Psoas muscle (tissue), 8 donors: ENCODE results near the gene TMEM200A. TPM values are rescaled to one million over a fixed set of nuclear protein-coding genes. Genes with fewer than 3 reads are reported as not detected.

Experiments used
- ATAC-seq, 4 donors: fragments of 200-7000 bp; cut with Tn5 transposase; one replicate each; pipeline ENCODE4 v1.9.1; 2020; ENCODE audit warnings: moderate library complexity in 3 of 4, mild to moderate bottlenecking in 2 of 4
- DNase-seq, 2 donors: peaks; one replicate each; pipeline ENCODE4 v3.0.0-alpha.2; 2020
- H3K27ac ChIP-seq: fragments of 200-600 bp; one replicate; pipeline ENCODE4 v1.8.0; 2022
- H3K27me3 ChIP-seq, 3 donors: fragments of 200-600 bp in 1 of 3; one replicate each; pipeline versions ENCODE4 v1.6.1 to v1.8.0; 2013 to 2022; ENCODE audit warnings: low read length in 2 of 3, mild to moderate bottlenecking in 2 of 3, moderate library complexity in 1 of 3; ENCODE audit not compliant: insufficient read depth in 3 of 3
- H3K36me3 ChIP-seq, 2 donors: fragments of 200-600 bp in 1 of 2; one replicate each; pipeline versions ENCODE4 v1.6.1 to v1.8.0; 2013 to 2022; ENCODE audit warnings: low read depth in 1 of 2, mild to moderate bottlenecking in 1 of 2, moderate library complexity in 1 of 2; ENCODE audit not compliant: insufficient read depth in 1 of 2
- H3K4me1 ChIP-seq: fragments of 200-600 bp; one replicate; pipeline ENCODE4 v1.8.0; 2022
- H3K4me3 ChIP-seq: fragments of 200-600 bp; one replicate; pipeline ENCODE4 v1.8.0; 2022; ENCODE audit warnings: mild to moderate bottlenecking
- H3K9me3 ChIP-seq: fragments of 200-600 bp; one replicate; pipeline ENCODE4 v1.8.0; 2022
- WGBS, 3 donors: extraction: QIAGEN DNeasy Blood & Tissue Kit; methylation state at CpG; one replicate each; pipeline versions ENCODE4 v1.1.6 to v1.1.7; 2013; 5-methylcytosine and 5-hydroxymethylcytosine counted together
- intact Hi-C, 2 donors: fragments of 100-400 bp; cut with DNase I; formaldehyde crosslinking; loops; one replicate each; pipeline versions ENCODE4 v1.11.0 to v1.14.2; 2022
- long read RNA-seq, 2 donors: library from polyadenylated mRNA; unstranded; transcript quantifications; one replicate each; pipeline ENCODE4 v2.0.0, GENCODE V29; 2021
- polyA plus RNA-seq, 3 donors: library from polyadenylated mRNA; stranded (reverse); fragments of 200-250 nt; gene quantifications; one replicate each; pipeline ENCODE4 v1.2.3, GENCODE V29; 2013
- total RNA-seq, 4 donors: library from RNA; stranded (reverse); fragmentation: NEBNext Ultra II Directional in 2 of 4; extraction: Animal tissue kit (Norgen Biotek cat#: 25700) in 2 of 4; gene quantifications; one replicate each; pipeline versions ENCODE4 v1.2.1 to v1.2.4, GENCODE V29; 2021 to 2023
- TF ChIP-seq, protein P1 (sequence below): fragments of 200-600 bp; IDR thresholded peaks from one replicate; pipeline ENCODE4 v1.8.0; 2022; ENCODE audit warnings: antibody characterized with exemption
- donor health status: healthy with polysubstance abuse.
- donor health status: DM: no; HTN: no; CAD: no; lungs with moderate emphysema.
- donor health status: Bipolar disorder and iron deficiency.
- donor health status: healthy.
- donor health status: DM: yes; HTN: yes; CAD: no.
- donor health status: DM: no; HTN: no; CAD: no.
- donor health status: DM: no; HTN: no; CAD: no.
- donor health status: DM: yes; HTN: yes; CAD: no.

Gene TMEM200A
- total RNA-seq (under 1 TPM; 0.06 to 0.81 (median 0.21) TPM), polyA plus RNA-seq (under 1 TPM; 0.05 to 0.12 (median 0.11) TPM)
- long read RNA-seq, donor 1, partial matches to known transcripts: 0 of 1 reads
- long read RNA-seq, donor 1, other reads (novel, unspliced or antisense): 0 of 1 reads
- long read RNA-seq, donor 2: 0 reads

DNA sequence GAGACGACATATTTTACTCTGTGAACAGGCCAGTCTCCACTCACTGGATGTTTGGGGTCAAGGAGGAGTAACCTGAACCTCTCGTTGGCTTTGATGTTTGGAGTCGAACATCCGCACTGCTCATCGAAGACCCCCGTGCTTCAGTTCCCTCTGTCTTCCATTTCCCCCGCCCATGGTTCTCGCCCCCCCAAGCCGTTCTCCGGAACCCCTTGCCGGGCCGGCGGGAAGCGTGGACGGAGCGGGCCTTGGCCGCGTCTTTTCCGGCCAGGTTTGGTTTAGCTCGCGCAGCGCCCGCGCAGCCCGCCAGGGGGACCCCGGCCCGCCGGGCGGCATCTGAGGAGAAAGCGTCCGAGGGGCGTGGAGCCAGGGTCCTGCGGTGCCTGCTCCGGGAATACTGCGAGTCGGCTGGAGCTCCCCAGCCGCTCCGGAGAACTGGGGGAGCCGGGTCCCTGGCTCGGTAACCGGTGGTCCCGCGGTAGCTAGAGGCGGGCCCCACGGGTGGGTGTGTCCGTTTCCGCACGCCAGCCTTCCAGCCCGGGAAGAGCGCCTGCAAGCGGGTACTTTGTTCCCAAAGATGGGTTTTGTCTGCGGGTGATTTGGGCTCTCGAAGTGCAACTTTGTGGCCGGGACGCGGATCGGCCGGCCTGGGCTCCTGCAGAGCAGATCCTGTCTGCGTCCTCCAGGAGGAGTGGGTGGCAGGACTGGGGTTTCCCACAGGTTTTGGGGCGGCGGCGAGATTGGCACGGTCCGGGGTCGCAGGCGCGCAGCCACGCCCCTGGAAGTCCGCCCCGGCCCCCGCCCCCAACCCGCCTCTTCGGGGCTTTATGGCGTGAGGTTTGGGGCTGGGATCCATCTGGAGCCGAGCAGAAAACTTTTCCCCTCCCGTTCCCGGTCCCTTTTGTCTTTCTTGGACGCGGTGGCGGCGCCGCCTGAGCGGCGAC is at the start of gene TMEM200A:
Gene TMEM200A, plus strand, starts transcription at position 852 of the 941 bp plus-strand sequence. CDS start 74,406 bp downstream, outside the sequence.
- Histone ChIP-seq H3K36me3 (no peaks in the 10 kb centered on the region), H3K4me3 (peak within 1 kb of the TSS; percentile 67), H3K4me1 (peaks cover 5% of the 10 kb centered on the region), H3K9me3 (no peaks in the 10 kb centered on the region), H3K27me3 (peaks cover 0 to 61% (median 16%) of the 10 kb centered on the region in 3 donors), H3K27ac (no peak within 1 kb of the TSS)
- ATAC-seq (peak in 3 of 4 donors; percentile 13 to 47 (median 27)), DNase-seq (peak; percentile 53 to 62)
- TF ChIP-seq, protein P1, sequence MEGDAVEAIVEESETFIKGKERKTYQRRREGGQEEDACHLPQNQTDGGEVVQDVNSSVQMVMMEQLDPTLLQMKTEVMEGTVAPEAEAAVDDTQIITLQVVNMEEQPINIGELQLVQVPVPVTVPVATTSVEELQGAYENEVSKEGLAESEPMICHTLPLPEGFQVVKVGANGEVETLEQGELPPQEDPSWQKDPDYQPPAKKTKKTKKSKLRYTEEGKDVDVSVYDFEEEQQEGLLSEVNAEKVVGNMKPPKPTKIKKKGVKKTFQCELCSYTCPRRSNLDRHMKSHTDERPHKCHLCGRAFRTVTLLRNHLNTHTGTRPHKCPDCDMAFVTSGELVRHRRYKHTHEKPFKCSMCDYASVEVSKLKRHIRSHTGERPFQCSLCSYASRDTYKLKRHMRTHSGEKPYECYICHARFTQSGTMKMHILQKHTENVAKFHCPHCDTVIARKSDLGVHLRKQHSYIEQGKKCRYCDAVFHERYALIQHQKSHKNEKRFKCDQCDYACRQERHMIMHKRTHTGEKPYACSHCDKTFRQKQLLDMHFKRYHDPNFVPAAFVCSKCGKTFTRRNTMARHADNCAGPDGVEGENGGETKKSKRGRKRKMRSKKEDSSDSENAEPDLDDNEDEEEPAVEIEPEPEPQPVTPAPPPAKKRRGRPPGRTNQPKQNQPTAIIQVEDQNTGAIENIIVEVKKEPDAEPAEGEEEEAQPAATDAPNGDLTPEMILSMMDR: peak; percentile 33
- WGBS, 3 donors: 1 to 2% (median 2%) methylated on average over 69 to 84 of the region's 84 CpGs
- intact Hi-C loops: no loop called here

DNA sequence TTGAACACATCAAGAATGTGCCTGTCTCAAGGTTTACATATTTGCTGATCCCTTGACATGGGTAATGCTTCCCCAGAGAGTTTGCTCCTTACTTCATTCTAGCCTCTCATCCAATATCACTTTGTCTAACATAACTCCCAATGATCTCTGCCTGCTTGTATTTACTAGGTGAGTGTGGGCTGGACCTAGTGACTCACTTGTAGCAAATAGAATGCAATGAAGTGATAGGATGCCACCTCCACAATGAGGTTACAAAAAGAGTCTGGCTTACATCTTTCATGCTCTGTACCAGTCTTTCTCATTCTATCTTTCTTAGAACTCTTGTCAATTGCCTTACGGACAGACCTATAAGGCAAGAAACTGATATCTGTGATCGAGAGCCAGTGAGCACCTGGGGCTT is 44.9 kb upstream of the TMEM200A start:
- H3K27me3 ChIP-seq: no peaks in the 10 kb centered on the region
- H3K9me3 ChIP-seq: no peaks in the 10 kb centered on the region
- H3K36me3 ChIP-seq: no peaks in the 10 kb centered on the region
- no peak for ATAC-seq
- no peak for DNase-seq
- H3K4me3 ChIP-seq: no peak overlapping the region
- TF ChIP-seq, protein P1: no peak
- intact Hi-C loops: loop anchor here (5.0 to 10.0 kb wide), 3 partner anchors 376 to 551 kb away; no protein-coding TSS in a partner anchor
- H3K4me1 ChIP-seq: no peaks in the 10 kb centered on the region
- WGBS, 3 donors: 79 to 83% (median 82%) methylated on average over 2 of the region's 2 CpGs
- H3K27ac ChIP-seq: no peak overlapping the region

DNA sequence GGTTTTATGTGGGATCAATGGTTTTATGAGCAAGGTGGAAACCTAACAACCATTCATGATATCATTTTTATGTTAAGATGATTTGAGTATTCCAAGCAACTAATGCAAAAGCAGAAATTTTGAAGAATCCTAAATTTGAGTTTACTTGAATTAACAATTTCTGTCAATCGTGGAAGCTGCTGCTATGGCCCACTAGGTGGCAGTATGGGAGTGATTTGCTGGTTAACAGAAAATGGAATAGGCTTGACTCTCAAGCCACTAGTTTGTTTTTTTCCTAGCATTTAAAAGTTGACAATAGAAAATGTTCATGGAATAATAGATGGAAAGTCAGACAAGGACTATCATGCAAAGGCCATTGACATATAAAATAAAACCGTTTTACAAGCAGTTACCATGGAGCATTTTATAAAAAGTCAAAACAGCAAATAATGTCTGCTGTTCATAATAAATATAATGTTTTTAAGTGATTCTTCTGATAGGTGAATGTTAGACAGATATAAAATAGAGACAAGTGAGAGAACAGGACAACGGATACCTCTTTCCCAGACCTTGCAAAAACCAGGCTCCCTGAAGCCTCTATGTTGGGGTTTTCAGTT is 43.0 kb upstream of the TMEM200A start:
- Histone ChIP-seq H3K9me3 (no peaks in the 10 kb centered on the region), H3K27me3 (no peaks in the 10 kb centered on the region), H3K27ac (no peak overlapping the region), H3K36me3 (no peaks in the 10 kb centered on the region), H3K4me1 (no peaks in the 10 kb centered on the region), H3K4me3 (no peak overlapping the region)
- DNase-seq (peak in 1 of 2 donors; percentile 53), ATAC-seq (peak in 1 of 4 donors; percentile 57)
- TF ChIP-seq, protein P1: peak; percentile 89
- intact Hi-C loops: loop anchor here (2.0 to 10.0 kb wide), 4 partner anchors 375 to 550 kb away; no protein-coding TSS in a partner anchor
- WGBS, 3 donors: 9 to 15% (median 10%) methylated on average over 3 of the region's 3 CpGs

DNA sequence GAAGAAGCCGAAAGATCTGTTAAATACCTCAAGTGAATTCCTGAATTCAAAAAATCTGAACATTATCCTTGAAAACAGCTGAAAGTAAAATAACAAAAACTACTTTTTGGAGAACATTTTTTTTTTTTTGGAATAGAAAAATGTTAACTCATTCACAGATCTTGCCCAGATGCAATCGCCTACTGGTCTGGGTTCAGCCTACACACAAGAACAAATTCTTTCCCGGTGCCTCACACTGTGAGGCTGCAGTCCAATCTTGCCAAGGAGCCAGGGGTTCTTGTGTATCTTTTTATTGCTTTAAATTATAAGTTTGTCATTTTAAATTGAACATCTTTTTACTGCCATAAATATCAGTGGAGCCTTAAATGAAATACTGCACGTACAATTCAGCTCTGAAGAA is 41.2 kb upstream of the TMEM200A start:
- Histone ChIP-seq H3K36me3 (no peaks in the 10 kb centered on the region), H3K4me1 (no peaks in the 10 kb centered on the region), H3K9me3 (no peaks in the 10 kb centered on the region), H3K27ac (no peak overlapping the region), H3K4me3 (no peak overlapping the region), H3K27me3 (no peaks in the 10 kb centered on the region)
- 48 to 68% (median 54%) methylated on average over 4 of the region's 4 CpGs for WGBS, 3 donors
- DNase-seq: no peak
- TF ChIP-seq, protein P1: no peak
- no peak for ATAC-seq
- intact Hi-C loops: loop anchor here (5.0 to 10.0 kb wide), 3 partner anchors 373 to 548 kb away; no protein-coding TSS in a partner anchor
